Measurements from ENCODE around the gene LRRC4.

The LRRC4 gene

DNA sequence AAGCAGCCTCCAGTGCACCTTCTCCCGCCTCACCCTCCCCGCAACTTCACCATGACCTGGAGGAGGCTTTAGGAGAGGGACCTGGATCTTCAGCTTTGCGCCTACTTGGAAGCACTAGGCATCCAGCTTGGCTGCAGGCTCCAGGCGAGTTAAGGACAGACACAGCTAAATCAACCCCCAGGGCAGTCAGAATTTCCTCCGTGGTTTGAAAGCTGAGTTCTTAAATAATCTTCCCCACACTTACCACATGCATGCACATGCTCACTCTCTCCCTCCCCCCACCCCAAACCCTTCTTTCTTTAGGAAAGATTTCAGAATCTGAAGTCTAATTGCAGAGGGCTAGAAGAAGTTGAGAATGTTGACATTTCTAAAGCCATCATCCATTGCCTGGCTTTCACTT is 36.7 kb upstream of the LRRC4 start:
- TF ChIP-seq, protein P1, sequence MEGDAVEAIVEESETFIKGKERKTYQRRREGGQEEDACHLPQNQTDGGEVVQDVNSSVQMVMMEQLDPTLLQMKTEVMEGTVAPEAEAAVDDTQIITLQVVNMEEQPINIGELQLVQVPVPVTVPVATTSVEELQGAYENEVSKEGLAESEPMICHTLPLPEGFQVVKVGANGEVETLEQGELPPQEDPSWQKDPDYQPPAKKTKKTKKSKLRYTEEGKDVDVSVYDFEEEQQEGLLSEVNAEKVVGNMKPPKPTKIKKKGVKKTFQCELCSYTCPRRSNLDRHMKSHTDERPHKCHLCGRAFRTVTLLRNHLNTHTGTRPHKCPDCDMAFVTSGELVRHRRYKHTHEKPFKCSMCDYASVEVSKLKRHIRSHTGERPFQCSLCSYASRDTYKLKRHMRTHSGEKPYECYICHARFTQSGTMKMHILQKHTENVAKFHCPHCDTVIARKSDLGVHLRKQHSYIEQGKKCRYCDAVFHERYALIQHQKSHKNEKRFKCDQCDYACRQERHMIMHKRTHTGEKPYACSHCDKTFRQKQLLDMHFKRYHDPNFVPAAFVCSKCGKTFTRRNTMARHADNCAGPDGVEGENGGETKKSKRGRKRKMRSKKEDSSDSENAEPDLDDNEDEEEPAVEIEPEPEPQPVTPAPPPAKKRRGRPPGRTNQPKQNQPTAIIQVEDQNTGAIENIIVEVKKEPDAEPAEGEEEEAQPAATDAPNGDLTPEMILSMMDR (IDR thresholded peaks at IDR 0.05; ENCODE audit: low read depth, low read length), result no peak
- no peak overlapping the region for H3K4me3 ChIP-seq (ENCODE audit: low read depth, low read length)

DNA sequence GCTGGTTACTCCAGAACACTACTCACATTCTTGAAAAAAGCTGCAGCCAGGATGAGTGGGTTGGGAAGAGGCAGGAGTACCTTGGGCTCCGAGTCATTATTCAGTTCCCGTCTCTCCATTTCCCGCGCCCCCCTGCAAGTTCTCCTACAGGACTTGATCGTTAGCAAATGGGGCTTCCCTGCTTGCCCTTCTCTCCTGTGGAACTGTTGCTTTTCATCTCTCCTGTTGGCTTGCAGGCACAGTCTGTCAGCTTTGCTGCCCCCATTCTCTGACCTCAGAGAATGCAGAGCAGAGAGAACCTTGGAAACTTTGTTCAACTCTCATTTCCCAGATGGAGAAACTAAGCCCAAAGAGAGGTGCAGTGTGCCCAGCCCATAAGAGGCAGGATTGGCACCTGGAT is 35.6 kb upstream of the LRRC4 start:
- H3K4me3 ChIP-seq (ENCODE audit: low read depth, low read length), result no peak overlapping the region
- TF ChIP-seq, protein P1 (IDR thresholded peaks at IDR 0.05; ENCODE audit: low read depth, low read length), result no peak

DNA sequence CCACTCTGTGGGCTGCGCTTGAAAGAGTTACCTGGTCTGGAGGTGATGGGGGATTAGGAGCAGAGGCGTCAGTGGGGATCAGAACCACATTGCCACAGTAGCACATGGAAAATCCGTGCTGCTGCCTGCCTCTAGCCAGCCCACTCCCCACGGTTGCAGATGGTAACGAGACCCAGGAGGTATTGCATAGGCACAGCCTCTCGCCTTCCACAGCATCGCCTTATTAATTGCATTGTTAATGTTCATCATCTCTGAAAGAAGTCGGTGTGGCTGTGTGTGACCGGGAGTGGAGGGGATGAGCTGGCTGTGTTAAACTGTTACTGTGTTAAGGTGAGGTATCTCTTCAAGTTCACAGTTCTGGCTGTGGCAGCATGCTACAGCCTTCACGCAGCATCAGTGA is 35.2 kb upstream of the LRRC4 start:
- TF ChIP-seq, protein P1 (IDR thresholded peaks at IDR 0.05; ENCODE audit: low read depth, low read length), result no peak
- H3K4me3 ChIP-seq (ENCODE audit: low read depth, low read length), result no peak overlapping the region

DNA sequence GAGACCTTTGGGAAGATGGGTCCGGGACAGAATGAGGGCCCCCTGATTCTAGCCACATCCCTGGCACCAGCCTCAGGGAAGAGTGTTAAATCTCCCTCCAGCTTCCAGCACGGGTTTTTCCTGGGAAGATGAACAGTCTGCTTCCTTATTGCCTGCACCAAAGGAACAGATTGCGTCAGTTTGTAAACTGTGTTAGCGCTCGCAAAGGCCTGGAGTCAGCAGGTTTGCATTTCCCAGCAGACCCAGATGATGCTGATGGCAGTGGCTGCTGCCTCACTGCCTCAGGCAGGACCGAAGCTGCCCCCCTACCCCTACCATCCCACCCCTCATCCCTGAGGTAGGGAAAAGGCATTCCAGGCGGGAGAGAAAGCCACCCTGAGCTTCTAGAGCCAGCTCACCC is 34.6 kb upstream of the LRRC4 start:
- no peak overlapping the region for H3K4me3 ChIP-seq (ENCODE audit: low read depth, low read length)
- TF ChIP-seq, protein P1 (IDR thresholded peaks at IDR 0.05; ENCODE audit: low read depth, low read length), result no peak

DNA sequence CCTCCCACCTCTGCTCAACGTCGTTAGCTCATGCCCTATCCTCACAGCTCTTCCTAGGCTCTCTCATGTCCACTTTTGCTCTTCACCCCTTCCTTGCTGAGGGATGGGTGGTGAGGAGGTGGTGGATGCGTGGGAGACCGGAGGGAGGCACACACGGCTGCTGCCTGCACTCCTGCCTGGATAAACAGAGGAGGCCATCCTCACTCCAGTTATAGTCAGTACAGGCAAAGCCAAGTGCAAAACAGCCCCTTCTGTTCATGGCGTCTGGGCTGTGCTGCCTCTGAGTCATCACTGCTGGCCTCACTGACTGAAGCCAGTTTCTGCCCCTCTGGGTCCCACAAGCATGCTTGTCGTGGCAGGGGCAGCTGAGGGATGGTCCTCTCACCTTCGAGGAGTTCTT is 31.9 kb upstream of the LRRC4 start:
- no peak overlapping the region for H3K4me3 ChIP-seq (ENCODE audit: low read depth, low read length)
- TF ChIP-seq, protein P1 (IDR thresholded peaks at IDR 0.05; ENCODE audit: low read depth, low read length), result no peak

DNA sequence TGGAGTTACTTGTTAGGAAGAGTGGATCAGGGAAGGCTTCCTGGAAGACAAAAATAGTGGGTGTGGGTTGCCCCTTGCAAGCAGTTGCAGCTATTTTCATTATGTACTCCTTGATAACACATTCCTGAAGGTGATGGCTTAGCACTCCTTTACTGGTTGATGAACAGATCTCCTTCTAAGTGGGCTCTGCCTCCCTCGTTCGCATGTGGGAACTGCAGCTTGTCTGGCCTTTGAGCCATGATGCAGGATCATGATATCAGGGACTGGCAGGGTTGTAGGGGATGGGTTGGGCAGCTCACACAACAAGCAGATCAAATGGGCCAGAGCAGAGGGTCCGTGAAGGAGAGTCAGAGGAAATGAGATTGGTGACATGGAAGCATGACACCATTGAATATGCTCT is 28.8 kb upstream of the LRRC4 start:
- no peak overlapping the region for H3K4me3 ChIP-seq (ENCODE audit: low read depth, low read length)
- TF ChIP-seq, protein P1 (IDR thresholded peaks at IDR 0.05; ENCODE audit: low read depth, low read length), result no peak

DNA sequence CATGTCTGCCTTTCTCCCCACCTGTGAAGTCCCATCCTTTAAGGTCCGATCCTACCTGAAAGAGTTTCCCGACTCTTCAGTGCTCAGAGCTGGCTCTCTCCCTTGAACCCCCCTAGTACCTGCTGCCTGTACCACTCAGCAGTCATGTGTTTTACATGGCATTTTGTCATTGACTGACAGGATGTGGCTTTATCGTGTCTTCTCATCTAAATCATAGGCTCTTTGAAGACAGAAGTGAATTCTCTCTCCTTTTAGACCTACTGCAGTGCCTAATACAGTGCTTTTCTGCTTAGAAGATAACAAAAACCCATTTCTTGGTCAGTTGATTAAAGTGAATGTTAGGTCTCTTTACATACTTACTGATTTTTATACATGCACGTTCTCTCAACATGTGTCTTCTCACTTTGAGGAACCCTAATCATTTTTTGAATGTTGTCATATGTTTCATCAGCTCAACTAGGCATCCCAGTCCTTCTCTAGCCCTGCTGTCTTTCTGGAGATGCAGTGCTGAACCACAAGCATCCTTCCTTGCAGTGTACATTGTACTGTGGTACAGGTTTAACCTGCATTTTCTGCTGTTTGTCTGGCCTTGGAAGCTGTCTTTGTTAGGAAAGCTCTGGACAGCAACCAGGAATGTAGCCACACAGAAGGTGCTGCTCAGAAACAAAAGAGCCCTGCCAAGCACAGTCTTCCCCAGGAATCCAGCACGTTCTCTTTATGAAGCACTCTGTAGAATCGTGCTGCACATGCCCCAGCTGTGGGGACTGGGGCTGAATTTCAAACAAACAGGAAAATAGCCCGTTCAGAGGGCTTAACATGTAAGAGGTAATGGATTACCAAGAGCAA is 28.1 kb upstream of the LRRC4 start:
- TF ChIP-seq, protein P1 (IDR thresholded peaks at IDR 0.05; ENCODE audit: low read depth, low read length), result no peak
- H3K4me3 ChIP-seq (ENCODE audit: low read depth, low read length), result no peak overlapping the region
